Lower leg skin (tissue), 4 donors: ENCODE results near the gene RAB3C. TPM values are rescaled to one million over a fixed set of nuclear protein-coding genes. Genes with fewer than 3 reads are reported as not detected.

Source experiments
- DNase-seq, 2 donors: peaks; one replicate each; pipeline ENCODE4 v3.0.0-alpha.2; 2019; ENCODE audit warnings: low spot score in 2 of 2
- H3K4me3 ChIP-seq: fragments of 200-600 bp; sonication (generic); 2 replicates; pipeline ENCODE4 v1.5.1; 2017; ENCODE audit warnings: mild to moderate bottlenecking, low read depth; ENCODE audit not compliant: poor library complexity, severe bottlenecking
- CTCF ChIP-seq, 3 donors: fragments of 450-650 bp; IDR thresholded peaks; one replicate each; pipeline ENCODE4 v1.5.1; 2016; ENCODE audit warnings: antibody characterized with exemption in 3 of 3, mild to moderate bottlenecking in 3 of 3, moderate library complexity in 2 of 3
- POLR2A ChIP-seq, 2 donors: fragments of 450-650 bp; IDR thresholded peaks; one replicate each; pipeline ENCODE4 v1.6.1; 2016 to 2017; ENCODE audit warnings: antibody characterized with exemption in 2 of 2, mild to moderate bottlenecking in 1 of 2, moderate library complexity in 1 of 2
- WGBS, 2 donors: methylation state at CpG; one replicate each; pipeline ENCODE4 v1.1.5; 2018; 5-methylcytosine and 5-hydroxymethylcytosine counted together
- intact Hi-C: fragments of 100-400 bp; cut with DNase I; formaldehyde crosslinking; loops from one replicate; pipeline ENCODE4 v1.15.0; 2023; ENCODE audit warnings: low total_unique reads
- total RNA-seq, 4 donors: library from RNA; depleted of rRNA; stranded (reverse); fragments of >200 nt; gene quantifications; one replicate each; pipeline ENCODE4 v1.1.0, GENCODE V29; 2016

Gene RAB3C
- total RNA-seq, 4 donors from 2014 or later: 0.04 to 1.2 (median 0.14) TPM

GRCh38 chr5:58818465-58818864, 235.6 kb downstream of the RAB3C start:
- no peak for DNase-seq
- intact Hi-C loops: no loop called here
- no peak for TF ChIP-seq CTCF (IDR thresholded peaks at IDR 0.05)
- no peak overlapping the region for H3K4me3 ChIP-seq
- WGBS, 2 donors: 82 to 85% methylated on average over 1 of the region's 1 CpG

DNA sequence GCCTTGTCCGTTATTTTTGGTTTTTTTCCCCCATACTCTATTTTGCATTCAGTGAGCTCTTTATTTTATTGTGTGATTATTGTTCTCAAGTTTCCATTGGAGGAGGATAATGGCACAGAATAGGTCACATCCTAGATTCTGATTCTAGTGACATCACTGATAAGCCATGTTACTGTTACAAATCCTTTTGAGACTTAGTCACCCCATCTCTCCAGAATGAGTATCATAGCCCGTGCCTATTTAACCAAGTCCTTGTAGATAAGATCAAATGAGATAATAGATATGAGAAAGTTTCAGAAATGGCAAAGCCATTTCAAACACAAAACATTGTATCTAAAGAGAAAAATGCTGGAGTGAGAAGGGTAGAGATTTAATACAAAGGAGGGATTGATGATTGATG, 242.6 kb downstream of the RAB3C start:
- TF ChIP-seq POLR2A (IDR thresholded peaks at IDR 0.05): no peak
- TF ChIP-seq CTCF (IDR thresholded peaks at IDR 0.05): no peak
- WGBS, 2 donors: 78 to 82% methylated on average over 2 of the region's 2 CpGs
- DNase-seq: no peak
- intact Hi-C loops: no loop called here
- H3K4me3 ChIP-seq: no peak overlapping the region

GRCh38 chr5:58825899-58826298, 243.0 kb downstream of the RAB3C start:
- no peak for DNase-seq
- TF ChIP-seq CTCF (IDR thresholded peaks at IDR 0.05) (no peak), POLR2A (IDR thresholded peaks at IDR 0.05) (no peak)
- intact Hi-C loops: no loop called here
- 54 to 60% methylated on average over 3 of the region's 3 CpGs for WGBS, 2 donors
- H3K4me3 ChIP-seq: no peak overlapping the region

- 19 to 28% methylated on average over 2 of the region's 2 CpGs for WGBS, 2 donors
- DNase-seq: no peak
- H3K4me3 ChIP-seq: no peak overlapping the region
- no peak for TF ChIP-seq CTCF (IDR thresholded peaks at IDR 0.05)
- no peak for TF ChIP-seq POLR2A (IDR thresholded peaks at IDR 0.05)
- intact Hi-C loops: no loop called here
These were observed 244.6 kb downstream of the RAB3C start for GRCh38 chr5:58827463-58827862.

GRCh38 chr5:58828258-58828657, 245.4 kb downstream of the RAB3C start:
- intact Hi-C loops: no loop called here
- no peak overlapping the region for H3K4me3 ChIP-seq
- TF ChIP-seq CTCF (IDR thresholded peaks at IDR 0.05) (no peak), POLR2A (IDR thresholded peaks at IDR 0.05) (no peak)
- 56 to 67% methylated on average over 4 of the region's 4 CpGs for WGBS, 2 donors
- DNase-seq: no peak
